Type B pancreatic cell (in vitro differentiated cells): Measurements from ENCODE around the gene ZNF546. TPM values are rescaled to one million over a fixed set of nuclear protein-coding genes. Genes with fewer than 3 reads are reported as not detected.

Experiments
- DNase-seq: peaks from one replicate; pipeline ENCODE4 v3.0.0; 2021; ENCODE audit warnings: mixed read lengths; ENCODE audit not compliant: unreplicated experiment; ENCODE audit errors: extremely low spot score
- H3K27ac Mint-ChIP-seq: 2 replicates; pipeline ENCODE4 v1.8.0; 2021; ENCODE audit warnings: mild to moderate bottlenecking, mixed read lengths
- H3K27me3 Mint-ChIP-seq: 2 replicates; pipeline ENCODE4 v1.8.0; 2021; ENCODE audit warnings: mixed read lengths
- H3K36me3 Mint-ChIP-seq: 2 replicates; pipeline ENCODE4 v1.8.0; 2021; ENCODE audit warnings: mixed read lengths
- H3K4me1 Mint-ChIP-seq: one replicate; pipeline ENCODE4 v1.8.0; 2021; ENCODE audit warnings: mixed read lengths; ENCODE audit not compliant: unreplicated experiment
- H3K4me3 Mint-ChIP-seq: 2 replicates; pipeline ENCODE4 v1.8.0; 2021; ENCODE audit warnings: mild to moderate bottlenecking, mixed read lengths
- H3K9me3 Mint-ChIP-seq: 2 replicates; pipeline ENCODE4 v1.8.0; 2021; ENCODE audit warnings: mixed read lengths
- total RNA-seq: library from RNA; stranded (reverse); gene quantifications from 2 replicates; pipeline ENCODE4 v1.2.1, GENCODE V29; 2021; ENCODE audit warnings: low replicate concordance
- TF ChIP-seq, protein P1 (sequence below): fragments of 200-600 bp; sonication (generic); conservative IDR thresholded peaks from 2 replicates; pipeline ENCODE4 v1.5.0; 2021; ENCODE audit warnings: antibody characterized with exemption, mild to moderate bottlenecking

Gene ZNF546
- total RNA-seq, 1 donor from 2014 or later = 5.5 TPM

DNA sequence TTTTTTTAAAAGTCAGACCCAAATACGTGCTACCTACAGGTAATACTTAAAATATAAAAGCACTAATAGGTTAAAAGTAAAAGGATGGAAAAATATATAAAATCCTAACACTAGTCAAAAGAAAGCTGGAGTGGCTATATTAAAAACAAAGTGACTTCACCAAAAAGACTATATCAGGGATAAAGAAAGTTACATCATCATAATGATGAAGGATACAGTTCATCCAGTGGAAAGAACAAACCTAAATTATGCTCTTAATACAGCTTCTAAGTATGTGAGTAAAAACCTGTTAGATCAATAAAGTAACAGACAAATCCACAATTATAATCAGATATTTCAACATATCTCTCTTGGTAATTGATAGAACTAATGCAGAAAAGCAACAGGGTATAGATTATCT, 60.3 kb downstream of the ZNF546 start:
- no peak for DNase-seq
- TF ChIP-seq, protein P1, sequence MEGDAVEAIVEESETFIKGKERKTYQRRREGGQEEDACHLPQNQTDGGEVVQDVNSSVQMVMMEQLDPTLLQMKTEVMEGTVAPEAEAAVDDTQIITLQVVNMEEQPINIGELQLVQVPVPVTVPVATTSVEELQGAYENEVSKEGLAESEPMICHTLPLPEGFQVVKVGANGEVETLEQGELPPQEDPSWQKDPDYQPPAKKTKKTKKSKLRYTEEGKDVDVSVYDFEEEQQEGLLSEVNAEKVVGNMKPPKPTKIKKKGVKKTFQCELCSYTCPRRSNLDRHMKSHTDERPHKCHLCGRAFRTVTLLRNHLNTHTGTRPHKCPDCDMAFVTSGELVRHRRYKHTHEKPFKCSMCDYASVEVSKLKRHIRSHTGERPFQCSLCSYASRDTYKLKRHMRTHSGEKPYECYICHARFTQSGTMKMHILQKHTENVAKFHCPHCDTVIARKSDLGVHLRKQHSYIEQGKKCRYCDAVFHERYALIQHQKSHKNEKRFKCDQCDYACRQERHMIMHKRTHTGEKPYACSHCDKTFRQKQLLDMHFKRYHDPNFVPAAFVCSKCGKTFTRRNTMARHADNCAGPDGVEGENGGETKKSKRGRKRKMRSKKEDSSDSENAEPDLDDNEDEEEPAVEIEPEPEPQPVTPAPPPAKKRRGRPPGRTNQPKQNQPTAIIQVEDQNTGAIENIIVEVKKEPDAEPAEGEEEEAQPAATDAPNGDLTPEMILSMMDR = no peak
- Mint-ChIP-seq H3K27ac (no peak overlapping the region), H3K9me3 (peaks cover 28% of the 10 kb centered on the region), H3K36me3 (peaks cover 27% of the 10 kb centered on the region), H3K4me3 (peak overlapping the region; percentile 100), H3K27me3 (no peaks in the 10 kb centered on the region), H3K4me1 (peaks cover 35% of the 10 kb centered on the region)

DNA sequence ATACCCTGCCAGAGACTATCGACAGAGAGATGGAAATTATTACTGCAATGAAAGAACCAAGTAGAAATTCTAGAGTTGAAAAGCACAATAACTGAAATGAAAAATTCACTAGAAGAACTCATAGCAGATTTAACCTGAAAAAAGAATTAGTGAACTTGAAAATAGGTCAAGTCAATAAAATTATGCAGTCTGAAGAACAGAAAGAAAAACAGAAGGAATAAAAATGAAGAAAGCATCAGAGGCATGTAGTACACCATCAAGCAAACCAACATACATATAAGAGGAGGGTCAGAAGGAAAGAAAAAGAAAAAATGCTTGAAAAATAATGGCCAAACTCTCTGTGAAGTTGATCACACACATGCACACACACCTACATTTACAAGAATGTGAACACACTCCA, 62.8 kb downstream of the ZNF546 start:
- TF ChIP-seq, protein P1 = no peak
- no peak overlapping the region for H3K4me3 Mint-ChIP-seq
- H3K4me1 Mint-ChIP-seq = peaks cover 22% of the 10 kb centered on the region
- peaks cover 21% of the 10 kb centered on the region for H3K9me3 Mint-ChIP-seq
- H3K36me3 Mint-ChIP-seq = peaks cover 3% of the 10 kb centered on the region
- H3K27me3 Mint-ChIP-seq = no peaks in the 10 kb centered on the region
- DNase-seq = no peak
- no peak overlapping the region for H3K27ac Mint-ChIP-seq

DNA sequence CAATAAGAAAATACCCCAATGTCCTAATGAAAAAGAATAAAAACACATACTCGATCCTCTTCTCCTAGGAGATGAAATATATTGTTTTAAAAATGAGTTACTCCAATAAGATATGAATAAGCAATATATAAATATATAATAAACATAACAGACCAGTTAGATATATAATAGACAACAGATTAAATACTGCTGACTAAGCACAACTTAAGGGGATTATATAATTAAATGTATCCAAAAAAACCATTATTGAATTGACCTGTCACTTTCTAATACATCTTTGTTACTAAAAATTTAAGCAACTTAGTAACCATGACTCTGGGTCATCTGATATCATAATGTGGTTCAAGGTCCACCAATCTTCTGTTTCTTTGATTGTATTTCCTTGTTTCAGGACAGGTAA, 73.2 kb downstream of the ZNF546 start:
- Mint-ChIP-seq H3K36me3 (peaks cover 39% of the 10 kb centered on the region), H3K4me3 (no peak overlapping the region), H3K4me1 (no peaks in the 10 kb centered on the region), H3K9me3 (peaks cover 15% of the 10 kb centered on the region), H3K27me3 (no peaks in the 10 kb centered on the region), H3K27ac (no peak overlapping the region)
- no peak for DNase-seq
- TF ChIP-seq, protein P1 = no peak

Other genes with a start within 250 kb of the ZNF546 start
- not detected in 2 replicates for gene LEUTX, start 218.2 kb upstream of the ZNF546 start, total RNA-seq
- 43.1 and 49.3 TPM in 2 replicates for gene DYRK1B, start 162.9 kb upstream of the ZNF546 start, total RNA-seq
- 327 and 356 TPM in 2 replicates for gene FBL, start 150.7 kb upstream of the ZNF546 start, total RNA-seq
- 7.8 and 10.0 TPM in 2 replicates for gene FCGBP, start 62.4 kb upstream of the ZNF546 start, total RNA-seq
- gene PSMC4, start 25.9 kb upstream of the ZNF546 start, total RNA-seq = 100 and 102 TPM in 2 replicates
- 33.0 and 38.8 TPM in 2 replicates for gene ZNF780B, start 59.2 kb downstream of the ZNF546 start, total RNA-seq
- 21.2 and 24.3 TPM in 2 replicates for gene ZNF780A, start 93.9 kb downstream of the ZNF546 start, total RNA-seq
- 16.8 and 23.4 TPM in 2 replicates for gene MAP3K10, start 194.4 kb downstream of the ZNF546 start, total RNA-seq
- 0.39 and 0.48 TPM in 2 replicates for gene TTC9B, start 221.3 kb downstream of the ZNF546 start, total RNA-seq
- 0.60 and 0.98 TPM in 2 replicates for gene CCNP, start 229.6 kb downstream of the ZNF546 start, total RNA-seq